GM23338 (cell line): ENCODE results near the gene HLA-DMA. TPM values are rescaled to one million over a fixed set of nuclear protein-coding genes. Genes with fewer than 3 reads are reported as not detected.

Experiments used
- ATAC-seq: fragments of 200-7000 bp; cut with Tn5 transposase; 3 replicates; pipeline ENCODE4 v1.9.1; 2020
- DNase-seq: peaks from one replicate; pipeline ENCODE4 v3.0.0-alpha.2; 2015; ENCODE audit warnings: low spot score
- H2AFZ ChIP-seq: fragments of 200-600 bp; sonication (generic); 2 replicates; pipeline ENCODE4 v1.8.0; 2016; ENCODE audit warnings: antibody characterized with exemption, mild to moderate bottlenecking, moderate library complexity
- H3F3A ChIP-seq: fragments of 200-600 bp; sonication (generic); replicated peaks from 2 replicates; pipeline ENCODE4 v1.8.0; 2017; ENCODE audit warnings: antibody characterized with exemption, mixed run types, low read depth
- H3K27ac ChIP-seq: fragments of 200-600 bp; sonication (generic); 2 replicates; pipeline ENCODE4 v1.6.1; 2016; ENCODE audit warnings: low read depth
- H3K27me3 ChIP-seq: fragments of 200-600 bp; sonication (generic); 2 replicates; pipeline ENCODE4 v1.8.0; 2016; ENCODE audit warnings: mild to moderate bottlenecking, mixed run types, moderate library complexity; ENCODE audit not compliant: insufficient read depth
- H3K36me3 ChIP-seq: fragments of 200-600 bp; sonication (generic); 2 replicates; pipeline ENCODE4 v1.8.0; 2016; ENCODE audit warnings: mild to moderate bottlenecking; ENCODE audit not compliant: insufficient read depth
- H3K4me1 ChIP-seq: fragments of 200-600 bp; sonication (generic); 2 replicates; pipeline ENCODE4 v1.8.0; 2016; ENCODE audit warnings: mild to moderate bottlenecking, moderate library complexity; ENCODE audit not compliant: insufficient read depth
- H3K4me2 ChIP-seq: fragments of 200-600 bp; sonication (generic); 2 replicates; pipeline ENCODE4 v1.7.1; 2017; ENCODE audit warnings: mixed run types
- H3K4me3 ChIP-seq: fragments of 200-600 bp; sonication (generic); 2 replicates; pipeline ENCODE4 v1.6.1; 2016; ENCODE audit warnings: mixed run types
- H3K79me2 ChIP-seq: fragments of 200-600 bp; sonication (generic); replicated peaks from 2 replicates; pipeline ENCODE4 v1.8.0; 2017; ENCODE audit warnings: mild to moderate bottlenecking; ENCODE audit not compliant: insufficient read depth
- H3K9me2 ChIP-seq: fragments of 200-600 bp; sonication (generic); 2 replicates; pipeline ENCODE4 v1.8.0; 2017; ENCODE audit not compliant: insufficient read depth
- H4K20me1 ChIP-seq: fragments of 200-600 bp; sonication (generic); replicated peaks from 2 replicates; pipeline ENCODE4 v1.8.0; 2017; ENCODE audit warnings: mild to moderate bottlenecking; ENCODE audit not compliant: insufficient read depth
- H3K27ac Mint-ChIP-seq: 2 replicates; pipeline ENCODE4 v1.8.0; 2020; ENCODE audit warnings: inconsistent platforms, mild to moderate bottlenecking, moderate library complexity, mixed read lengths
- H3K27me3 Mint-ChIP-seq: 3 replicates; pipeline ENCODE4 v1.8.0; 2022; ENCODE audit warnings: low read depth, mild to moderate bottlenecking, moderate library complexity, mixed read lengths, inconsistent platforms; ENCODE audit not compliant: insufficient read depth, poor library complexity
- H3K36me3 Mint-ChIP-seq: 3 replicates; pipeline ENCODE4 v1.8.0; 2021; ENCODE audit warnings: low read depth, mild to moderate bottlenecking, inconsistent platforms, moderate library complexity, mixed read lengths
- H3K4me1 Mint-ChIP-seq: 3 replicates; pipeline ENCODE4 v1.8.0; 2020; ENCODE audit warnings: mild to moderate bottlenecking, inconsistent platforms, mixed read lengths
- H3K4me3 Mint-ChIP-seq: 3 replicates; pipeline ENCODE4 v1.8.0; 2021; ENCODE audit warnings: moderate library complexity, mild to moderate bottlenecking, inconsistent platforms, mixed read lengths
- H3K9me3 Mint-ChIP-seq: 3 replicates; pipeline ENCODE4 v1.8.0; 2020; ENCODE audit warnings: moderate library complexity, mild to moderate bottlenecking, inconsistent platforms, mixed read lengths
- CTCF ChIP-seq, 2 experiments: fragments of 200-600 bp in 1 of 2; sonication (generic) in 1 of 2; conservative IDR thresholded peaks; 2 replicates each; pipeline versions ENCODE4 v1.5.1 to v1.6.1; 2016 to 2017; ENCODE audit warnings: antibody characterized with exemption in 2 of 2, low read depth in 2 of 2, mild to moderate bottlenecking in 2 of 2, moderate library complexity in 1 of 2
- EZH2 ChIP-seq: fragments of 200-600 bp; sonication (generic); IDR thresholded peaks from one replicate; pipeline ENCODE4 v1.8.0; 2017; ENCODE audit warnings: antibody characterized with exemption, mild to moderate bottlenecking, low read depth; ENCODE audit not compliant: unreplicated experiment
- EZH2phosphoT487 ChIP-seq: fragments of 200-600 bp; sonication (generic); IDR thresholded peaks from one replicate; pipeline ENCODE4 v1.8.1; 2018; ENCODE audit warnings: antibody characterized with exemption; ENCODE audit not compliant: unreplicated experiment
- NANOG ChIP-seq: IDR thresholded peaks from 2 replicates; pipeline ENCODE4 v1.6.1; 2016; ENCODE audit warnings: antibody characterized with exemption, borderline replicate concordance
- REST ChIP-seq: IDR thresholded peaks from one replicate; pipeline ENCODE4 v1.6.1; 2018; ENCODE audit warnings: antibody characterized with exemption; ENCODE audit not compliant: unreplicated experiment
- STAT1 ChIP-seq: IDR thresholded peaks from one replicate; pipeline ENCODE4 v1.6.1; 2016; ENCODE audit warnings: antibody characterized with exemption; ENCODE audit not compliant: unreplicated experiment
- ZNF114 ChIP-seq: fragments of 250-450 bp; sonication (Bioruptor Pico); IDR thresholded peaks from 2 replicates; pipeline ENCODE4 v1.5.0; 2020; ENCODE audit warnings: mild to moderate bottlenecking, moderate library complexity
- ZNF462 ChIP-seq: fragments of 250-450 bp; sonication (Bioruptor Pico); IDR thresholded peaks from 2 replicates; pipeline ENCODE4 v1.5.0; 2020; ENCODE audit warnings: mild to moderate bottlenecking, moderate library complexity
- polyA plus RNA-seq: library from polyadenylated mRNA; unstranded; fragments of >200 nt; fragmentation: Nextera tagmentation; extraction: Ambion mirVana; gene quantifications from 2 replicates; pipeline ENCODE4 v1.2.1, GENCODE V29; 2016
- total RNA-seq: library from RNA; depleted of rRNA; stranded (reverse); fragments of >200 nt; shearing (Covaris generic); gene quantifications from 2 replicates; pipeline ENCODE4 v1.2.3, GENCODE V29; 2014

Gene HLA-DMA
- total and polyA plus RNA-seq, 2 experiments from 2014 or later: 5.2 to 6.2 TPM

DNA sequence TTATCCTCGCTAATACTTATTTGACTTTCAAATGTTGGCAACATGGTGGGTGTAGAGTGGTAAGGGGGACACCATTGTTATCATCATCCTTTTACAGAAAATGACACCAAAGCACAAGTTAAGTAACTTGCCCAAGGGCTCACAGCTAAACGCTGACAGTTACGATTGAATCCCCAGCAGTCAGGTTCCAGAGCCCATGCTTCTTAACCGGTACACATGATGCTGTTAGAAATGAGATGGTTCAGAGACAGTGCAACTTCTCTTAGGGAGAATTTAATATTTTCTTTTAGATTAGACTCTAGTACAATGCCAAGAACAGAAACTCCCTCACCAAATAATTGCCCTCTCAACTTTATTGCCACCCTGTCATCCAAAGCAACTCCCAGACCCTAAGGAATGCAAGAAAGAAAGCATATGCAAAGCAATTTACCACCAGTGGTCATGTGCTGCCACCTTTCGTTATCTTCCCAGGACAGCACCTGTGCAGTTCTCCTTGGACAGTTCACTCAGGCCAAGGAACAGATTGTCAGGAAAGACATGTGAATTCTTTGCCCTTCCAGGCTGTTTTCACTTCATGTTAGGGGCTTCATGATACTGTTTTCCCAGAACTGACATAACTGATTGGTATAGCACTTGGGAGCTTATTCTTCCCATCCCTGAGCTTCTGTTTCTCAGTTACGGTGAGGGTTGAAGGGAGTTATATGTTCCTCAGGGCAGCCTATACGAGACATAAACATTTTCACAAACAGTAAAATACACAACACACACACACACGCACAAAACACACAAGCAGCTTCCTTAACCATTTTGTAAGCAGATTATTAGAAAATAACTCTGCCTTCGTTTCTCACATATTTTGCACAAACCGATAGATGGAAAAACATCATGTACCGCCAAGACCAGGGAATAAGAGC is 5.1 kb downstream of the HLA-DMA start:
- no peak overlapping the region for H3K4me3 Mint-ChIP-seq
- H3K4me3 ChIP-seq: no peak overlapping the region
- H3F3A ChIP-seq: no peaks in the 10 kb centered on the region; the same call in 1 of the 2 replicates
- peak; percentile 86 for DNase-seq
- no peaks in the 10 kb centered on the region for H3K79me2 ChIP-seq
- H4K20me1 ChIP-seq: no peaks in the 10 kb centered on the region
- no peak overlapping the region for H3K4me2 ChIP-seq
- no peak overlapping the region for H3K27ac ChIP-seq
- H3K4me1 Mint-ChIP-seq: peaks cover 11% of the 10 kb centered on the region
- peak; percentile 96 for ATAC-seq
- H2AFZ ChIP-seq: no peak overlapping the region
- H3K4me1 ChIP-seq: no peaks in the 10 kb centered on the region
- no peaks in the 10 kb centered on the region for H3K36me3 ChIP-seq
- no peak overlapping the region for H3K27ac Mint-ChIP-seq
- H3K27me3 Mint-ChIP-seq: peaks cover 2% of the 10 kb centered on the region
- TF ChIP-seq CTCF (conservative IDR thresholded peaks at IDR 0.05; ENCODE audit: low read depth in 2 of 2) (peak; percentile 88 to 99), STAT1 (no peak)
- no peaks in the 10 kb centered on the region for H3K36me3 Mint-ChIP-seq
- no peaks in the 10 kb centered on the region for H3K9me2 ChIP-seq
- no peaks in the 10 kb centered on the region for H3K27me3 ChIP-seq
- H3K9me3 Mint-ChIP-seq: no peaks in the 10 kb centered on the region

- Mint-ChIP-seq H3K9me3 (no peaks in the 10 kb centered on the region), H3K4me3 (no peak overlapping the region), H3K27me3 (peaks cover 2% of the 10 kb centered on the region), H3K27ac (no peak overlapping the region), H3K4me1 (0 out of 3 replicates have a peak, but pooled peaks cover 4% of the 10 kb centered on the region), H3K36me3 (no peaks in the 10 kb centered on the region)
- ATAC-seq: no peak
- H4K20me1 ChIP-seq: no peaks in the 10 kb centered on the region
- H3F3A ChIP-seq: no peaks in the 10 kb centered on the region
- no peak overlapping the region for H3K27ac ChIP-seq
- H3K4me2 ChIP-seq: no peak overlapping the region
- H3K36me3 ChIP-seq: no peaks in the 10 kb centered on the region
- H3K4me3 ChIP-seq: no peak overlapping the region
- DNase-seq: no peak
- H2AFZ ChIP-seq: no peak overlapping the region
- H3K27me3 ChIP-seq: no peaks in the 10 kb centered on the region
- no peaks in the 10 kb centered on the region for H3K9me2 ChIP-seq
- no peaks in the 10 kb centered on the region for H3K4me1 ChIP-seq
- no peaks in the 10 kb centered on the region for H3K79me2 ChIP-seq
- no peak for TF ChIP-seq REST
- TF ChIP-seq ZNF114 (CRISPR knock-in tag): no peak
- TF ChIP-seq NANOG: no peak
- no peak for TF ChIP-seq STAT1
- no peak for TF ChIP-seq EZH2phosphoT487
- TF ChIP-seq ZNF462 (CRISPR knock-in tag): no peak
- TF ChIP-seq EZH2: no peak
These were observed 6.0 kb downstream of the HLA-DMA start for GRCh38 chr6:32946893-32947292.
